ENCODE results near the gene SERINC5. TPM values are rescaled to one million over a fixed set of nuclear protein-coding genes. Genes with fewer than 3 reads are reported as not detected.
A peak's percentile ranks its signal among the peaks of the same experiment; 100 is the strongest.

The SERINC5 gene
- total RNA-seq, 1 experiment from 2014 or later = 52.3 TPM

- no peak overlapping the region for H2BK12ac ChIP-seq (ENCODE audit: insufficient read length, low read depth, low read length)
- no peak overlapping the region for H4K91ac ChIP-seq (ENCODE audit: insufficient read length, low read depth, low read length)
- no peak overlapping the region for H3K56ac ChIP-seq (ENCODE audit: insufficient read length, low read depth, low read length)
- no peak overlapping the region for H4K5ac ChIP-seq (ENCODE audit: insufficient read length, low read depth, low read length)
- H3K18ac ChIP-seq (ENCODE audit: insufficient read length, low read depth, low read length) = no peak overlapping the region
- Mint-ChIP-seq H3K4me3 (no peak overlapping the region), H3K9me3 (peaks cover 0 to 3% of the 10 kb centered on the region in 2 experiments; a peak in 2 of 5 replicates), H3K36me3 (ENCODE audit: insufficient read depth in 1 of 3, low read depth in 3 of 3) (peaks cover 23 to 27% (median 27%) of the 10 kb centered on the region in 3 experiments; a peak in 6 of 7 replicates), H3K4me1 (peaks cover 35 to 37% of the 10 kb centered on the region in 2 experiments), H3K27ac (peak overlapping the region in 1 of 3 experiments; percentile 53; a peak in 2 of 7 replicates), H3K27me3 (ENCODE audit: low read depth) (no peaks in the 10 kb centered on the region)
- no peak overlapping the region for H2AFZ ChIP-seq (ENCODE audit: low read length)
- no peaks in the 10 kb centered on the region for H3K27me3 ChIP-seq (ENCODE audit: insufficient read depth, low read length)
- no peak for TF ChIP-seq CTCF (conservative IDR thresholded peaks at IDR 0.05)
- H2BK5ac ChIP-seq (ENCODE audit: insufficient read length, low read length) = no peak overlapping the region
- H2BK120ac ChIP-seq (ENCODE audit: low read depth, low read length, poor library complexity, severe bottlenecking) = no peak overlapping the region
- H3T11ph ChIP-seq (ENCODE audit: low read length) = no peak overlapping the region
- H3K79me2 ChIP-seq (ENCODE audit: insufficient read depth, low read length) = peaks cover 27% of the 10 kb centered on the region; the same call in 1 of the 2 replicates
- no peak overlapping the region for H3K27ac ChIP-seq (ENCODE audit: insufficient read length, low read depth, low read length)
- H3K4ac ChIP-seq (ENCODE audit: low read depth, low read length) = no peak overlapping the region
- H3K9me3 ChIP-seq (ENCODE audit: control insufficient read depth, low read depth, low read length) = no peaks in the 10 kb centered on the region
- H3K14ac ChIP-seq (ENCODE audit: insufficient read depth, low read length) = no peak overlapping the region
- H3K79me1 ChIP-seq (ENCODE audit: insufficient read depth, low read depth, low read length, poor library complexity, severe bottlenecking) = peaks cover 7% of the 10 kb centered on the region
- H2AK5ac ChIP-seq (ENCODE audit: insufficient read length, low read length) = no peak overlapping the region
- no peak overlapping the region for H2BK20ac ChIP-seq (ENCODE audit: low read depth, low read length, poor library complexity, severe bottlenecking)
- H2BK15ac ChIP-seq (ENCODE audit: low read depth, low read length) = no peak overlapping the region
- WGBS (ENCODE audit: extremely low coverage, insufficient read length, low lambda C conversion rate) = 100% methylated on average over 2 of the region's 4 CpGs
- no peaks in the 10 kb centered on the region for H3K23me2 ChIP-seq (ENCODE audit: insufficient read length, low read depth, low read length, poor library complexity, severe bottlenecking)
- no peaks in the 10 kb centered on the region for H4K20me1 ChIP-seq (ENCODE audit: control insufficient read depth, insufficient read depth, insufficient read length)
- no peak overlapping the region for H3K23ac ChIP-seq (ENCODE audit: insufficient read length, low read depth, low read length)
- peaks cover 8% of the 10 kb centered on the region; the same call in 1 of the 2 replicates for H3K4me1 ChIP-seq (ENCODE audit: insufficient read depth, low read length)
- no peak for DNase-seq
- no peak overlapping the region for H3K9ac ChIP-seq (ENCODE audit: extremely low read depth, insufficient read length, low read length)
- no peak overlapping the region for H3K4me2 ChIP-seq (ENCODE audit: insufficient read depth, insufficient read length, low read length)
- H4K8ac ChIP-seq (replicated peaks; ENCODE audit: insufficient read length, low read depth, low read length) = no peak overlapping the region
Observed at GRCh38 chr5:80206282-80206681, 49.6 kb downstream of the SERINC5 start.

Measured in H9 (cell line).